Measurements from ENCODE around the gene CENPVL2.

- TF ChIP-seq CTCF (IDR thresholded peaks at IDR 0.05) (peak in 1 of 4 experiments; percentile 34), POLR2A (IDR thresholded peaks at IDR 0.05) (no peak)
Measured at GRCh38 chrX:51641421-51642021, 41.1 kb downstream of the CENPVL2 start.
